ENCODE measurements around the gene ZNF660. TPM values are rescaled to one million over a fixed set of nuclear protein-coding genes. Genes with fewer than 3 reads are reported as not detected.

Gene ZNF660
- total and polyA plus RNA-seq, 9 of the 15 experiments (the other 6 are each of a cell fraction or from before 2014, with no cell fraction given): 0.06 to 0.65 (median 0.17) TPM

DNA sequence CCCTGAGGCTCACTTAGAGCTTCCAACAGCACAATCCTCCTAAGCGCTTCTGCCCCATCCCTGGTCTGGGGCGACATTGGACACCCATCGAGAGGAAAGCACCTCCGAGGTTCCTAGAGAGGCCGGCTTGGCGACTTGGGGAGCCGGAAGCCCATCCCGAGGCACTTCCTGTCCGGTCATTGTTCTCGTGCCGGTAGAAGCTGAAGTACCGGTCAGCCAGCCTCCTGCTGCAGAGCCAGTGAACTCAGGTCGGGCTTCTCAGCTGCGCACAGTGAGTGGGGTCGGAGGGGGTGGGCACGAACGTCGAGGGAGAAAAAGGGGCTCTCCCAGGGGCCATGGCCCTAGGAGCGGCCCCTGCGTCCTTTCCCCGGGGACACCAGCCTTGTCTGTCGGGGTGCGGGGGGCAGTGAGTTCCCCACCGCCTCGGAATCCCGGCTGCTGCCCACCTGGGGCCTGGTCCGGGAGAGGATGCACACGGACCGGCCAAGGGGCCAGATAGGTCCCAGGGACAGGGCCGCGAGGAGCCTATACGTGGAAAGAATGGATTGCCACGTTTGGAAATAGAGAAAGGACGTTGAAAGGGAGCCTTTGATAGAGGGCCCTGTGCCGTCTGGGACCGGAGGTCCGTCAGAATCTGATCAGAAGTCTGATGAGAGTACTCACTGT, 63.9 kb downstream of the ZNF660 start, which contains the start of gene ZNF35 (continued):
- TF ChIP-seq NFE2L1 (tag; IDR thresholded peaks at IDR 0.05; ENCODE audit: borderline replicate concordance, low read depth): no peak
- TF ChIP-seq MCM5 (IDR thresholded peaks at IDR 0.05; ENCODE audit: low read depth): no peak
- no peak for TF ChIP-seq ZNF551 (CRISPR knock-in tag; IDR thresholded peaks at IDR 0.05)
- TF ChIP-seq, protein P1, sequence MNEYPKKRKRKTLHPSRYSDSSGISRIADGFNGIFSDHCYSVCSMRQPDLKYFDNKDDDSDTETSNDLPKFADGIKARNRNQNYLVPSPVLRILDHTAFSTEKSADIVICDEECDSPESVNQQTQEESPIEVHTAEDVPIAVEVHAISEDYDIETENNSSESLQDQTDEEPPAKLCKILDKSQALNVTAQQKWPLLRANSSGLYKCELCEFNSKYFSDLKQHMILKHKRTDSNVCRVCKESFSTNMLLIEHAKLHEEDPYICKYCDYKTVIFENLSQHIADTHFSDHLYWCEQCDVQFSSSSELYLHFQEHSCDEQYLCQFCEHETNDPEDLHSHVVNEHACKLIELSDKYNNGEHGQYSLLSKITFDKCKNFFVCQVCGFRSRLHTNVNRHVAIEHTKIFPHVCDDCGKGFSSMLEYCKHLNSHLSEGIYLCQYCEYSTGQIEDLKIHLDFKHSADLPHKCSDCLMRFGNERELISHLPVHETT (CRISPR knock-in tag; conservative IDR thresholded peaks at IDR 0.05 in 1 of 2, IDR thresholded peaks at IDR 0.05 in 1 of 2): no peak
- TF ChIP-seq FIP1L1 (IDR thresholded peaks at IDR 0.05; ENCODE audit: low read depth, low read length, poor library complexity, severe bottlenecking): peak; percentile 57
- TF ChIP-seq SMARCB1 (IDR thresholded peaks at IDR 0.05; ENCODE audit: insufficient read length, low read depth): no peak
- TF ChIP-seq STAT5B (CRISPR knock-in tag; IDR thresholded peaks at IDR 0.05): no peak
- TF ChIP-seq ZC3H11A (IDR thresholded peaks at IDR 0.05; ENCODE audit: low read depth, low read length): no peak
- no peak for TF ChIP-seq ZNF311 (CRISPR knock-in tag; IDR thresholded peaks at IDR 0.05)
- no peak for TF ChIP-seq ZNF696 (CRISPR knock-in tag; conservative IDR thresholded peaks at IDR 0.05)
- TF ChIP-seq DACH1 (IDR thresholded peaks at IDR 0.05; ENCODE audit: partially characterized antibody): no peak
- peak; percentile 31; the same call in 1 of the 2 replicates for TF ChIP-seq ZNF384 (IDR thresholded peaks at IDR 0.05; ENCODE audit: low read depth, low read length)
- TF ChIP-seq POLR2G (IDR thresholded peaks at IDR 0.05; ENCODE audit: low read depth, low read length): peak; percentile 93
- TF ChIP-seq SNIP1 (IDR thresholded peaks at IDR 0.05; ENCODE audit: low read depth): peak; percentile 93
- peak; percentile 61 for TF ChIP-seq RB1 (IDR thresholded peaks at IDR 0.05; ENCODE audit: low read depth)
- TF ChIP-seq, protein P2, sequence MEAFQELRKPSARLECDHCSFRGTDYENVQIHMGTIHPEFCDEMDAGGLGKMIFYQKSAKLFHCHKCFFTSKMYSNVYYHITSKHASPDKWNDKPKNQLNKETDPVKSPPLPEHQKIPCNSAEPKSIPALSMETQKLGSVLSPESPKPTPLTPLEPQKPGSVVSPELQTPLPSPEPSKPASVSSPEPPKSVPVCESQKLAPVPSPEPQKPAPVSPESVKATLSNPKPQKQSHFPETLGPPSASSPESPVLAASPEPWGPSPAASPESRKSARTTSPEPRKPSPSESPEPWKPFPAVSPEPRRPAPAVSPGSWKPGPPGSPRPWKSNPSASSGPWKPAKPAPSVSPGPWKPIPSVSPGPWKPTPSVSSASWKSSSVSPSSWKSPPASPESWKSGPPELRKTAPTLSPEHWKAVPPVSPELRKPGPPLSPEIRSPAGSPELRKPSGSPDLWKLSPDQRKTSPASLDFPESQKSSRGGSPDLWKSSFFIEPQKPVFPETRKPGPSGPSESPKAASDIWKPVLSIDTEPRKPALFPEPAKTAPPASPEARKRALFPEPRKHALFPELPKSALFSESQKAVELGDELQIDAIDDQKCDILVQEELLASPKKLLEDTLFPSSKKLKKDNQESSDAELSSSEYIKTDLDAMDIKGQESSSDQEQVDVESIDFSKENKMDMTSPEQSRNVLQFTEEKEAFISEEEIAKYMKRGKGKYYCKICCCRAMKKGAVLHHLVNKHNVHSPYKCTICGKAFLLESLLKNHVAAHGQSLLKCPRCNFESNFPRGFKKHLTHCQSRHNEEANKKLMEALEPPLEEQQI (IDR thresholded peaks at IDR 0.05): no peak
- TF ChIP-seq TGIF2 (CRISPR knock-in tag; IDR thresholded peaks at IDR 0.05): no peak
- TF ChIP-seq ZNF778 (CRISPR knock-in tag; IDR thresholded peaks at IDR 0.05): no peak
- TF ChIP-seq, protein P3, sequence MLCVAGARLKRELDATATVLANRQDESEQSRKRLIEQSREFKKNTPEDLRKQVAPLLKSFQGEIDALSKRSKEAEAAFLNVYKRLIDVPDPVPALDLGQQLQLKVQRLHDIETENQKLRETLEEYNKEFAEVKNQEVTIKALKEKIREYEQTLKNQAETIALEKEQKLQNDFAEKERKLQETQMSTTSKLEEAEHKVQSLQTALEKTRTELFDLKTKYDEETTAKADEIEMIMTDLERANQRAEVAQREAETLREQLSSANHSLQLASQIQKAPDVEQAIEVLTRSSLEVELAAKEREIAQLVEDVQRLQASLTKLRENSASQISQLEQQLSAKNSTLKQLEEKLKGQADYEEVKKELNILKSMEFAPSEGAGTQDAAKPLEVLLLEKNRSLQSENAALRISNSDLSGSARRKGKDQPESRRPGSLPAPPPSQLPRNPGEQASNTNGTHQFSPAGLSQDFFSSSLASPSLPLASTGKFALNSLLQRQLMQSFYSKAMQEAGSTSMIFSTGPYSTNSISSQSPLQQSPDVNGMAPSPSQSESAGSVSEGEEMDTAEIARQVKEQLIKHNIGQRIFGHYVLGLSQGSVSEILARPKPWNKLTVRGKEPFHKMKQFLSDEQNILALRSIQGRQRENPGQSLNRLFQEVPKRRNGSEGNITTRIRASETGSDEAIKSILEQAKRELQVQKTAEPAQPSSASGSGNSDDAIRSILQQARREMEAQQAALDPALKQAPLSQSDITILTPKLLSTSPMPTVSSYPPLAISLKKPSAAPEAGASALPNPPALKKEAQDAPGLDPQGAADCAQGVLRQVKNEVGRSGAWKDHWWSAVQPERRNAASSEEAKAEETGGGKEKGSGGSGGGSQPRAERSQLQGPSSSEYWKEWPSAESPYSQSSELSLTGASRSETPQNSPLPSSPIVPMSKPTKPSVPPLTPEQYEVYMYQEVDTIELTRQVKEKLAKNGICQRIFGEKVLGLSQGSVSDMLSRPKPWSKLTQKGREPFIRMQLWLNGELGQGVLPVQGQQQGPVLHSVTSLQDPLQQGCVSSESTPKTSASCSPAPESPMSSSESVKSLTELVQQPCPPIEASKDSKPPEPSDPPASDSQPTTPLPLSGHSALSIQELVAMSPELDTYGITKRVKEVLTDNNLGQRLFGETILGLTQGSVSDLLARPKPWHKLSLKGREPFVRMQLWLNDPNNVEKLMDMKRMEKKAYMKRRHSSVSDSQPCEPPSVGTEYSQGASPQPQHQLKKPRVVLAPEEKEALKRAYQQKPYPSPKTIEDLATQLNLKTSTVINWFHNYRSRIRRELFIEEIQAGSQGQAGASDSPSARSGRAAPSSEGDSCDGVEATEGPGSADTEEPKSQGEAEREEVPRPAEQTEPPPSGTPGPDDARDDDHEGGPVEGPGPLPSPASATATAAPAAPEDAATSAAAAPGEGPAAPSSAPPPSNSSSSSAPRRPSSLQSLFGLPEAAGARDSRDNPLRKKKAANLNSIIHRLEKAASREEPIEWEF (CRISPR knock-in tag; IDR thresholded peaks at IDR 0.05): no peak
- no peak for TF ChIP-seq TCF7L2 (IDR thresholded peaks at IDR 0.05; ENCODE audit: low read depth, low read length)
